GM19372 (cell line): ENCODE data around the gene DNAJC17.
A peak's percentile ranks its signal among the peaks of the same experiment; 100 is the strongest.

Experiments used
- ATAC-seq: cut with Tn5 transposase; IDR thresholded peaks from one replicate; pipeline ENCODE4 v1.9.1; 2021; ENCODE audit warnings: mild to moderate bottlenecking, low read depth, moderate library complexity; ENCODE audit not compliant: unreplicated experiment

Gene DNAJC17

GRCh38 chr15:40807028-40807887, at the start of gene DNAJC17, which contains the start of gene ZFYVE19:
Gene DNAJC17, minus strand, starts transcription at chr15:40807473. Its CDS starts 27 bp downstream, at chr15:40807446.
Gene ZFYVE19, plus strand, starts transcription at chr15:40807089. Its CDS starts 501 bp downstream, at chr15:40807590.
- ATAC-seq = peak; percentile 92

GRCh38 chr15:40856746-40857145, 49.5 kb upstream of the DNAJC17 start:
- no peak for ATAC-seq

GRCh38 chr15:40855706-40856234, 48.5 kb upstream of the DNAJC17 start:
- ATAC-seq = no peak

- no peak for ATAC-seq
Observed at GRCh38 chr15:40854161-40854560, 46.9 kb upstream of the DNAJC17 start.

- no peak for ATAC-seq
Observed at GRCh38 chr15:40853241-40853890, 46.1 kb upstream of the DNAJC17 start.

GRCh38 chr15:40852529-40852928, 45.3 kb upstream of the DNAJC17 start:
- no peak for ATAC-seq

GRCh38 chr15:40850576-40851112, 43.4 kb upstream of the DNAJC17 start:
- ATAC-seq = no peak

GRCh38 chr15:40847223-40847961, 40.1 kb upstream of the DNAJC17 start:
- ATAC-seq = no peak

- ATAC-seq = no peak
Observed at GRCh38 chr15:40846841-40847222, 39.6 kb upstream of the DNAJC17 start.

GRCh38 chr15:40845511-40846284, 38.4 kb upstream of the DNAJC17 start:
- no peak for ATAC-seq

- no peak for ATAC-seq
Observed at GRCh38 chr15:40845036-40845435, 37.8 kb upstream of the DNAJC17 start.

GRCh38 chr15:40844696-40845030, 37.4 kb upstream of the DNAJC17 start:
- ATAC-seq = no peak

- ATAC-seq = no peak
Observed at GRCh38 chr15:40843885-40844695, 36.8 kb upstream of the DNAJC17 start, which contains the start of gene SPINT1. Gene SPINT1, plus strand, starts transcription at chr15:40844048. Its CDS starts 507 bp downstream, at chr15:40844555.

GRCh38 chr15:40843261-40843884, 36.1 kb upstream of the DNAJC17 start:
- ATAC-seq = no peak

GRCh38 chr15:40841741-40842140, 34.5 kb upstream of the DNAJC17 start:
- ATAC-seq = no peak

GRCh38 chr15:40838756-40839155, 31.5 kb upstream of the DNAJC17 start:
- ATAC-seq = no peak

GRCh38 chr15:40836020-40836419, 28.7 kb upstream of the DNAJC17 start:
- no peak for ATAC-seq

- ATAC-seq = no peak
Observed at GRCh38 chr15:40832903-40833302, 25.6 kb upstream of the DNAJC17 start.
